LNCAP (cell line): ENCODE results near the gene STEAP2.

Experiments
- TF ChIP-seq, protein P1 (sequence below): fragments of 450-650 bp; IDR thresholded peaks from 2 replicates; pipeline ENCODE4 v1.5.1; 2017; ENCODE audit warnings: mild to moderate bottlenecking

STEAP2 gene

DNA sequence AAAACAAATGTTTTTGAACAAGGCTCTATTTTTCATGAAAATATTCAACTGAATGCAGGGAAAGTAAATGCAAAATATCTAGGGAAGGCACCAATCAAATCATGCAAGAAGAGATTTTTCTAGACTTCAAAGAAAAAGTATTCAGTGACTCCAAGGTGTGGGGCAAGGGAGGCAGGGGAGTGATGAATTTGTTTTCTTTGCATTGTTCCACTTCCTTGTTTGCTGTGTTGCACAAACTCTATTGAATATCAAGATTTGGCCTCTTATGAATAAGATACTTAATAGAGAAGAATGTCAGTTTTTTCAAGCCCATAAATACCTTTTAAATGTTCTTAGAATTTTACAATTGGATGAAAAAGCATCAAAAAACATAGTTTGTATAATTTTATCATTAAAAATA lies 30.9 kb upstream of the STEAP2 start:
- TF ChIP-seq, protein P1, sequence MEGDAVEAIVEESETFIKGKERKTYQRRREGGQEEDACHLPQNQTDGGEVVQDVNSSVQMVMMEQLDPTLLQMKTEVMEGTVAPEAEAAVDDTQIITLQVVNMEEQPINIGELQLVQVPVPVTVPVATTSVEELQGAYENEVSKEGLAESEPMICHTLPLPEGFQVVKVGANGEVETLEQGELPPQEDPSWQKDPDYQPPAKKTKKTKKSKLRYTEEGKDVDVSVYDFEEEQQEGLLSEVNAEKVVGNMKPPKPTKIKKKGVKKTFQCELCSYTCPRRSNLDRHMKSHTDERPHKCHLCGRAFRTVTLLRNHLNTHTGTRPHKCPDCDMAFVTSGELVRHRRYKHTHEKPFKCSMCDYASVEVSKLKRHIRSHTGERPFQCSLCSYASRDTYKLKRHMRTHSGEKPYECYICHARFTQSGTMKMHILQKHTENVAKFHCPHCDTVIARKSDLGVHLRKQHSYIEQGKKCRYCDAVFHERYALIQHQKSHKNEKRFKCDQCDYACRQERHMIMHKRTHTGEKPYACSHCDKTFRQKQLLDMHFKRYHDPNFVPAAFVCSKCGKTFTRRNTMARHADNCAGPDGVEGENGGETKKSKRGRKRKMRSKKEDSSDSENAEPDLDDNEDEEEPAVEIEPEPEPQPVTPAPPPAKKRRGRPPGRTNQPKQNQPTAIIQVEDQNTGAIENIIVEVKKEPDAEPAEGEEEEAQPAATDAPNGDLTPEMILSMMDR, result no peak

DNA sequence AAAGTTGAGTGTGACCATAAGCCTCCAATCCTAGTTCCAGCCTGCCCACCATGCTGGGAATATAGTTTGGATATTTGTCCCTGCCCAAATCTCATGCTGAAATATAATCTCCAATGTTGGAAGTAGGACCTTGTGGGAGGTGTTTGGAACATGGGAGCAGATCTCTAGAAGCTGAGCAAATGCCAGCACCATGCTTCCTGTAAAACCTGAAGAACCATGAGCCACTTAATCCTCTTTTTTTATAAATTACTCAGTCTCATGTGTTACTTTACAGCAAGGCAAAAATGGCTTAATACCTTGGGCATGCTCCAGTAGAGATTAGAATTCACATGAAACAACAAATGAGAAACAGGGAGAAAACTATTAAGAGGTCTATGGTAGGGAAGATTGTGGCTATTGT lies 30.1 kb upstream of the STEAP2 start:
- TF ChIP-seq, protein P1, result no peak

DNA sequence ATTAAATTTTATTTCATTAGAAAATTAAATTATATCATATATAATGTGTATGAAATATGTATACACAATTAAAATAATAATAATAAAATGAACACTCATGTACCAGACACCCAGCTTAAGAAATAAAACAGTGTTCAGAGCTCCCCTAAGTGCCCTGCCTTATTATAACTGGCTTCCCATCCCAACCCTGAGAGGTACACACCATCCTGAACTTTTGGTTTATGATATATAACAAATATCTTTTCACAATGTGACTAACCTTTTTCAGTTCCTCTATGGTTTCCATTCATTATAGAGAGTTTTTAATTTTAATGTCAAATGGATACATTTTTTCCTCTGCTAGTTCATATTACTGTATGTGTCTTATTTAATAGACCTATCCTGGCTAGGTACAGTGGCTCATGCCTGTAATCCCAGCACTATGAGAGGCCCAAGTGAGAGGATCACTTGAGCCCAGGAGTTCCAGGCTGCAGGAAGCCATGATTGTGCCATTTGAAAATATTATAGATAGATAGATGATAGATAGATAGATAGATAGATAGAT lies 24.0 kb upstream of the STEAP2 start:
- TF ChIP-seq, protein P1, result no peak

DNA sequence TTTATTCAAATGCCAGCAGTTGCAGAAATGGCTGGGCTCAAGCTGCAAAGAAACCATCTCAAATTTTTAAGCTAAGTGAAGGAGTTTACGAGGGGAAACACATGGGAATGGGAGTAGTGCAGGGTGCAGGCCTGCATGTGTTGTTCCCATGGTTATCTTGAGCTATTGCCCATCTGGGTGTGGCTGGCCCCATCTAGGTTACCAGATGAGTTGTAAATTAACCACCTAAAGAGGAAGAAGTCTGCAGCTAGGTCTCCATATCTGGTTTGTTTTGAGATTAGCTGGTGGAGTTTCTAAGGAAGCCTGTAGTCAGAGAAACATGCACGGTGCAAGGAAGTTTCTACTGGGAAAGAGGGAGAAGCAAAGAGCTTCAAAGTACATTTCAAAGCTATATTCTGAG lies 23.3 kb upstream of the STEAP2 start:
- TF ChIP-seq, protein P1, result no peak

DNA sequence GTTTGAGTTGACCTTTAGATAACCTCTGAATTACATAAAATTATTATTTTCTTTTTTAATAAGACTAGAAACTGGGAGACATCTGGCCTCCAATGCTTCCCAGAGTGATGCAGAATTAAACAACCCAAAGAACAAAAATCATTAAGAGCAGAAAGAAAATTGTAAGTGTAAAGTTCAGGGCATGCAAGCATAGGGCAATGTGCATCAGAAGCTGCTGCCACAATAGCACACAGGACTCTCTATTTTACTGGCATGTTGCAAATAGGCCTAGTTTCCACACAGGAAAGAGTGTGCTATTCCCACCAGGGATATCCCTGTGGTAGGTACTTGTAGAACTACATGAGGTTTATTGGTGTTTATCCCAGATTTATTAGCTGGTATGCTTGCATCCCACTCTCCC lies 20.5 kb upstream of the STEAP2 start:
- TF ChIP-seq, protein P1, result no peak

DNA sequence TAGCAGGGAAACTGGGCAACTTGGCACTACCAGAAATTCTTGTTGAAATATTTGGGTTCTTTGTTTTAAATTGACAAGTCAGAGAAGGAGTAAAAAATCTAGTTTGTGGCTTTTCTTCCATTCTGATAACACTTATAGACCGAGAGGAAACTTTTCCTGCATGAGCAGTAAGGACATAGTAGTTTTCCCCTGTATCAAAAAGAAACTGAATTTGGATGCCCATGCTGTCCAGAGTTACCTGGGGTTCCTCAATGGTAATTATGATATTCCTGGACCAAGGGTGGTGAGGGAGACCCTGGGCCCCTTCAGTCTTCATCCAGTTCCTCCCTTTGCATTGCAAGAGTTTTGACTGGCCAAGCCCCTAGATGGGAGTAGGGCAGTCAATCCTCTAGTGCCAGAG lies 19.9 kb upstream of the STEAP2 start:
- TF ChIP-seq, protein P1, result no peak

DNA sequence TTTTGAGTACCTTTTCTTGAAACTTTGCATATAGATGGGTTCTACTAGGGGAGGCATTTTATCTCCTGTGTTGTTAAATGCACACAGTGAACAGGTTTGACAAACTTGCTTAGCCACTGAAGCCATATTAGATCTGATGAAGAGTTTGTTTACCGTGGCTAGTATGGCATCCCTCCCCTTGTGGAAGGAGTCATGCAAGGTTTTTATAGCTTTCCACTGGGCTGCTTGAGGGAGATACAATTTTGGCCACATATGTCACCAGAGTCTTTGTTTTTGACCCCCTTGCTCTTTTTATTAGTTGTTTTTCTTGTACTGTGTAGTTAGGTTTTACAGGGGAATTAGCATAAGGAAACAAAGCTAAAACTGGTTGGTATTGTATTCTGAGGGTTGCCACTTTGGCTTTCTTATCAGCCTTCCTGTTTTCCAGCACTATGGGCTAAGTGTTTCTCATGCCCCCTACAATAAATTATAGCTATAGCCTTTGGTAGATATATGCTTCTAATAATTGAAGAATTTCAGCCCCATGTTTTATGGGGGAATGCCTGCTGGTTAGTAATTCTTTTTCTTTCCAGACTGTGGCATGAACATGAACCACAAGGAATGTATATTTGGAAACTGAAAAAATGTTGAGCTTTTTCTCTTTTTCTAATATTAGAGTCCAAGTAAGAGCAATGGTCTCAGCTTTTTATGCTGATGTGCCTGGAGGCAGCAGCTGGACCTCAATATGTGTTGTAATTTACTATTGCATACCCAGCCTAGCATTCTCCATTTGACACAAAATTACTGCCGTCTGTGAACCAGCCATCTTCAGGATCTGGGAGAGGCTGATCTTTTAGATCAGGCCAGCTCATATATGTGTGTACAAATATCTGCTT lies 18.4 kb upstream of the STEAP2 start:
- TF ChIP-seq, protein P1, result no peak
